ENCODE results near the gene RYR2.

DNA sequence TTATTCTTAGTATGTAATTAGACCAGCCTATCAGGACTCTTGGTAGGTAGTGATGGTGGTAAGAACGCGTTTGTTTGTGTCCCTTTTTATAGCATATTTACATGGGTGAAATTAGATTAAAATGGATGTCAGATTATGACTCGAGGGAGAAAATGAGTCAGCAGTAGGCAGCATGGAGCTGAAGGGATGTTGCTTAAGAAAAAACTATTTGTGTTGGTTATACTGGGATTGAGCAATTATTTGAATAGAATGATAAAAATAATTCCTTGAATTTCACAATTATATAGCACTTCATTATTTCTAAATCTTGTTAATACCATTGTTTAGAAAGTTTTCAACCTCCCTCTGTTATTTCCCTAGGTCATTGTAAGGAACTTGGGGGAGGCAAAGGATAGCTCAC, 348.8 kb downstream of the RYR2 start:
- no peak for TF ChIP-seq POLR2A (IDR thresholded peaks at IDR 0.05; ENCODE audit: low read depth, low read length)
- no peak for TF ChIP-seq POLR2AphosphoS5 (IDR thresholded peaks at IDR 0.05; ENCODE audit: low read depth, low read length)
- no peak for TF ChIP-seq TAF1 (IDR thresholded peaks at IDR 0.05; ENCODE audit: borderline replicate concordance, low read depth, low read length)
